Panc1 (cell line): Measurements from ENCODE around the gene FER1L5. TPM values are rescaled to one million over a fixed set of nuclear protein-coding genes. Genes with fewer than 3 reads are reported as not detected.

Experiments used
- ATAC-seq: fragments of 200-7000 bp; cut with Tn5 transposase; 2 replicates; pipeline ENCODE4 v1.9.1; 2020; ENCODE audit warnings: mild to moderate bottlenecking, moderate library complexity
- BruUV-seq: library from RNA; stranded (reverse); fragments of 400-500 nt; replicated peaks from 2 replicates; lab custom pipeline; 2021; lab: Mats Ljungman, UMichigan
- CTCF ChIA-PET: fragments of 300-600 bp; sonication (Branson Sonifier 250); formaldehyde crosslinking; loops from one replicate; lab custom pipeline; 2022; ENCODE audit warnings: antibody characterized with exemption; lab: Charles Lee
- POLR2A ChIA-PET: fragments of 300-600 bp; sonication (Branson Sonifier 250); formaldehyde crosslinking; loops from one replicate; lab custom pipeline; 2022; ENCODE audit warnings: antibody characterized with exemption; lab: Charles Lee
- DNase-seq: peaks from one replicate; pipeline ENCODE4 v3.0.0-alpha.2; 2010; ENCODE audit warnings: low read depth, low spot score
- H3K27ac ChIP-seq: 2 replicates; pipeline ENCODE4 v1.5.1; 2011; ENCODE audit warnings: mild to moderate bottlenecking, low read length, inconsistent platforms
- H3K27me3 ChIP-seq: fragments of 200-500 bp; sonication (Bioruptor generic); 2 replicates; pipeline ENCODE4 v1.6.0; 2014; ENCODE audit warnings: low read length, inconsistent platforms; ENCODE audit not compliant: control insufficient read depth, insufficient read depth
- H3K36me3 ChIP-seq: fragments of 200-500 bp; sonication (Bioruptor generic); 2 replicates; pipeline ENCODE4 v1.5.1; 2014; ENCODE audit warnings: inconsistent platforms, mild to moderate bottlenecking, low read length, moderate library complexity; ENCODE audit not compliant: control insufficient read depth, insufficient read depth
- H3K4me1 ChIP-seq: 2 replicates; pipeline ENCODE4 v1.5.1; 2011; ENCODE audit warnings: inconsistent platforms, mild to moderate bottlenecking, low read length, moderate library complexity; ENCODE audit not compliant: control insufficient read depth, insufficient read depth
- H3K4me3 ChIP-seq, 2 experiments: 2 replicates each; pipeline ENCODE4 v1.5.1; 2011 to 2012; ENCODE audit warnings: low read depth in 2 of 2, low read length in 2 of 2, mild to moderate bottlenecking in 2 of 2, inconsistent platforms in 1 of 2, moderate library complexity in 1 of 2
- H3K9me3 ChIP-seq: fragments of 200-500 bp; sonication (Bioruptor generic); 2 replicates; pipeline ENCODE4 v1.5.1; 2014; ENCODE audit warnings: low read depth, mild to moderate bottlenecking, inconsistent platforms, low read length, moderate library complexity; ENCODE audit not compliant: control insufficient read depth, insufficient read depth
- CTCF ChIP-seq: fragments of 450-650 bp; IDR thresholded peaks from 2 replicates; pipeline ENCODE4 v1.5.1; 2017; ENCODE audit warnings: mild to moderate bottlenecking
- POLR2AphosphoS5 ChIP-seq: IDR thresholded peaks from 2 replicates; pipeline ENCODE4 v1.6.1; 2012; ENCODE audit warnings: mild to moderate bottlenecking, low read depth, low read length, moderate library complexity
- REST ChIP-seq, 2 experiments: IDR thresholded peaks; 2 replicates each; pipeline ENCODE4 v1.6.1; 2011 to 2012; ENCODE audit warnings: low read depth in 2 of 2, control low read depth in 1 of 2, low read length in 1 of 2, mild to moderate bottlenecking in 1 of 2, moderate library complexity in 1 of 2; ENCODE audit not compliant: insufficient read depth in 1 of 2
- SIN3A ChIP-seq: IDR thresholded peaks from 2 replicates; pipeline ENCODE4 v1.6.1; 2012; ENCODE audit warnings: low read depth, mild to moderate bottlenecking, low read length, moderate library complexity, borderline replicate concordance; ENCODE audit not compliant: insufficient read depth
- TCF7L2 ChIP-seq: IDR thresholded peaks from 2 replicates; pipeline ENCODE4 v1.6.1; 2011; ENCODE audit warnings: mild to moderate bottlenecking, low read depth, low read length, inconsistent platforms
- in situ Hi-C: cut with HindIII; loops from 2 replicates; pipeline ENCODE4 v1.10.0; 2016; ENCODE audit warnings: low sequenced_read_pairs, low pct_unique_long_range_greater_than_20kb
- intact Hi-C: fragments of 100-400 bp; cut with micrococcal nuclease; formaldehyde crosslinking; loops from one replicate; pipeline ENCODE4 v1.10.0; 2022; ENCODE audit not compliant: unreplicated experiment
- total RNA-seq: library from RNA; stranded (reverse); gene quantifications from one replicate; pipeline ENCODE4 v1.2.1, GENCODE V29; 2021; ENCODE audit not compliant: unreplicated experiment

FER1L5 gene
- total RNA-seq, 1 experiment from 2014 or later = not detected

GRCh38 chr2:96699021-96699420 is 56.5 kb downstream of the FER1L5 start:
- ChIA-PET POLR2A (no interaction called here), CTCF (interaction anchor here (1.1 kb wide), 1 partner anchor 63 kb away, joined by 4 read pairs; no protein-coding TSS in a partner anchor)
- intact Hi-C loops = no loop called here

GRCh38 chr2:96699621-96700020 is 57.1 kb downstream of the FER1L5 start:
- no peak for ATAC-seq
- intact Hi-C loops = no loop called here
- no peak overlapping the region for H3K27ac ChIP-seq
- DNase-seq = no peak
- in situ Hi-C loops = no loop called here
- no peak overlapping the region for H3K4me3 ChIP-seq
- H3K9me3 ChIP-seq = no peaks in the 10 kb centered on the region
- TF ChIP-seq REST (IDR thresholded peaks at IDR 0.05; ENCODE audit: insufficient read depth in 1 of 2, low read depth in 2 of 2, low read length in 1 of 2) = no peak
- POLR2A ChIA-PET = no interaction called here
- no peaks in the 10 kb centered on the region for H3K4me1 ChIP-seq
- no peaks in the 10 kb centered on the region for H3K27me3 ChIP-seq
- no peaks in the 10 kb centered on the region for H3K36me3 ChIP-seq
- BruUV-seq = no TSS peak
- CTCF ChIA-PET = interaction anchor here (1.1 kb wide), 1 partner anchor 62 kb away, joined by 4 read pairs; no protein-coding TSS in a partner anchor

More at GRCh38 chr2:96699021-96699420, 56.5 kb downstream of the FER1L5 start:
- Histone ChIP-seq H3K4me3 (no peak overlapping the region), H3K27ac (no peak overlapping the region), H3K4me1 (no peaks in the 10 kb centered on the region), H3K36me3 (no peaks in the 10 kb centered on the region), H3K27me3 (no peaks in the 10 kb centered on the region), H3K9me3 (no peaks in the 10 kb centered on the region)
- DNase-seq (no peak), ATAC-seq (no peak)
- BruUV-seq = no TSS peak
- in situ Hi-C loops = no loop called here
- TF ChIP-seq TCF7L2 (no peak), POLR2AphosphoS5 (no peak), REST (IDR thresholded peaks at IDR 0.05; ENCODE audit: insufficient read depth in 1 of 2, low read depth in 2 of 2, low read length in 1 of 2) (no peak), SIN3A (no peak), CTCF (no peak)
